Measurements from ENCODE around the gene USP20. TPM values are rescaled to one million over a fixed set of nuclear protein-coding genes. Genes with fewer than 3 reads are reported as not detected.

The USP20 gene
- total and polyA plus RNA-seq, 4 donors = 8.2 to 19.8 (median 10.3) TPM

DNA sequence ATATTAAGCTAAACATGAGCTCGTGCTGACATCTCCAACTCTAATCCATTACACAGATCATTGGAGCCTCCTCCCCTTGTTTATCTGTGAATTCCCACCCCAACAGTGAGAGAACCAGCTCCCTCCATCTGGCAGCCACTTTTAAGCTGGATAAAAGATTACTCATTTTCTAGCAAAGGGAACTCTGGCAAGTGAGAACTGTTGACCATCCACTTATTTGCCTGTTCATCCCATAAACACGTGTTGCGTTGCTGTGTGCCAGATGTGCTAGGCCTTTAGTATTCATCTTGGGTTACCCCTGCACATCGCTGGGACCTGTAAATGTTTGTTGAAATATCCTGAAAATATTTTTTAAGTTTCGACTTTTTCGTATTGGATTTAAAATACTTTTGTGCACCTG, 8.9 kb upstream of the USP20 start:
- Histone ChIP-seq H3K36me3 (ENCODE audit: control insufficient read depth in 4 of 4, insufficient read depth in 3 of 4, low read depth in 1 of 4, low read length in 3 of 4) (peaks cover 18 to 44% (median 36%) of the 10 kb centered on the region in 4 donors), H3K9ac (ENCODE audit: low read depth in 1 of 2, low read length in 2 of 2) (no peak overlapping the region), H3K9me3 (ENCODE audit: control insufficient read depth in 4 of 4, low read length in 3 of 4) (no peaks in the 10 kb centered on the region), H3K27me3 (ENCODE audit: control insufficient read depth in 4 of 4, insufficient read depth in 4 of 4, low read length in 3 of 4) (no peaks in the 10 kb centered on the region), H3K4me1 (ENCODE audit: control insufficient read depth in 4 of 4, insufficient read depth in 4 of 4, low read length in 3 of 4) (peaks cover 0 to 11% (median 8%) of the 10 kb centered on the region in 4 donors), H3K27ac (ENCODE audit: low read depth in 1 of 2, low read length in 2 of 2) (no peak overlapping the region), H3K4me3 (ENCODE audit: low read depth in 1 of 3, low read length in 3 of 3) (no peak overlapping the region)
- no peak for DNase-seq (ENCODE audit: low spot score)
- TF ChIP-seq FOXA1 (IDR thresholded peaks at IDR 0.05) = no peak
- no peak for TF ChIP-seq TAF1 (conservative IDR thresholded peaks at IDR 0.05)
- TF ChIP-seq, protein P1, sequence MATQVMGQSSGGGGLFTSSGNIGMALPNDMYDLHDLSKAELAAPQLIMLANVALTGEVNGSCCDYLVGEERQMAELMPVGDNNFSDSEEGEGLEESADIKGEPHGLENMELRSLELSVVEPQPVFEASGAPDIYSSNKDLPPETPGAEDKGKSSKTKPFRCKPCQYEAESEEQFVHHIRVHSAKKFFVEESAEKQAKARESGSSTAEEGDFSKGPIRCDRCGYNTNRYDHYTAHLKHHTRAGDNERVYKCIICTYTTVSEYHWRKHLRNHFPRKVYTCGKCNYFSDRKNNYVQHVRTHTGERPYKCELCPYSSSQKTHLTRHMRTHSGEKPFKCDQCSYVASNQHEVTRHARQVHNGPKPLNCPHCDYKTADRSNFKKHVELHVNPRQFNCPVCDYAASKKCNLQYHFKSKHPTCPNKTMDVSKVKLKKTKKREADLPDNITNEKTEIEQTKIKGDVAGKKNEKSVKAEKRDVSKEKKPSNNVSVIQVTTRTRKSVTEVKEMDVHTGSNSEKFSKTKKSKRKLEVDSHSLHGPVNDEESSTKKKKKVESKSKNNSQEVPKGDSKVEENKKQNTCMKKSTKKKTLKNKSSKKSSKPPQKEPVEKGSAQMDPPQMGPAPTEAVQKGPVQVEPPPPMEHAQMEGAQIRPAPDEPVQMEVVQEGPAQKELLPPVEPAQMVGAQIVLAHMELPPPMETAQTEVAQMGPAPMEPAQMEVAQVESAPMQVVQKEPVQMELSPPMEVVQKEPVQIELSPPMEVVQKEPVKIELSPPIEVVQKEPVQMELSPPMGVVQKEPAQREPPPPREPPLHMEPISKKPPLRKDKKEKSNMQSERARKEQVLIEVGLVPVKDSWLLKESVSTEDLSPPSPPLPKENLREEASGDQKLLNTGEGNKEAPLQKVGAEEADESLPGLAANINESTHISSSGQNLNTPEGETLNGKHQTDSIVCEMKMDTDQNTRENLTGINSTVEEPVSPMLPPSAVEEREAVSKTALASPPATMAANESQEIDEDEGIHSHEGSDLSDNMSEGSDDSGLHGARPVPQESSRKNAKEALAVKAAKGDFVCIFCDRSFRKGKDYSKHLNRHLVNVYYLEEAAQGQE (IDR thresholded peaks at IDR 0.05) = no peak
- TF ChIP-seq, protein P2, sequence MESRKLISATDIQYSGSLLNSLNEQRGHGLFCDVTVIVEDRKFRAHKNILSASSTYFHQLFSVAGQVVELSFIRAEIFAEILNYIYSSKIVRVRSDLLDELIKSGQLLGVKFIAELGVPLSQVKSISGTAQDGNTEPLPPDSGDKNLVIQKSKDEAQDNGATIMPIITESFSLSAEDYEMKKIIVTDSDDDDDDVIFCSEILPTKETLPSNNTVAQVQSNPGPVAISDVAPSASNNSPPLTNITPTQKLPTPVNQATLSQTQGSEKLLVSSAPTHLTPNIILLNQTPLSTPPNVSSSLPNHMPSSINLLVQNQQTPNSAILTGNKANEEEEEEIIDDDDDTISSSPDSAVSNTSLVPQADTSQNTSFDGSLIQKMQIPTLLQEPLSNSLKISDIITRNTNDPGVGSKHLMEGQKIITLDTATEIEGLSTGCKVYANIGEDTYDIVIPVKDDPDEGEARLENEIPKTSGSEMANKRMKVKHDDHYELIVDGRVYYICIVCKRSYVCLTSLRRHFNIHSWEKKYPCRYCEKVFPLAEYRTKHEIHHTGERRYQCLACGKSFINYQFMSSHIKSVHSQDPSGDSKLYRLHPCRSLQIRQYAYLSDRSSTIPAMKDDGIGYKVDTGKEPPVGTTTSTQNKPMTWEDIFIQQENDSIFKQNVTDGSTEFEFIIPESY (IDR thresholded peaks at IDR 0.05) = no peak
- WGBS = 82% methylated on average over 6 of the region's 6 CpGs

DNA sequence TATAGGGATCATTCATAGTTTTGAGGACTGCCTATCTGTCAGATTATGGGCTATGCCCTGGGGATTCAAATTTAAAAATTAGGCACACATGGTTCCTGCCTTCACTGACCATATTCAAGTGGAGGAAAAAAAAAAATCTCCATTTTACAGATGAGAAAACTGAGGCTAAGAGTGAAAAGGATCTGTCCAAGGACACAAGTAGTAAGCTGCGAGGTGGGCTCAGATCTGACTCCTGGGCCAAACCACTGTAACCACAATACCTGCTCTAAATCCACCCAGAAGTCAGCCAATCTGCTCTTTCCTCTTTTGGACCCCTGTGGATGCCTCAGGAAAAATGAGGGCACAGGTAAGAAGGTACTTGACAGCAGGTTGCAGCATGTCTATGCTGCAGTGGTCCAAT, 8.5 kb upstream of the USP20 start:
- H3K9me3 ChIP-seq (ENCODE audit: control insufficient read depth in 4 of 4, low read length in 3 of 4) = no peaks in the 10 kb centered on the region
- no peak overlapping the region for H3K27ac ChIP-seq (ENCODE audit: low read depth in 1 of 2, low read length in 2 of 2)
- no peaks in the 10 kb centered on the region for H3K27me3 ChIP-seq (ENCODE audit: control insufficient read depth in 4 of 4, insufficient read depth in 4 of 4, low read length in 3 of 4)
- H3K36me3 ChIP-seq (ENCODE audit: control insufficient read depth in 4 of 4, insufficient read depth in 3 of 4, low read depth in 1 of 4, low read length in 3 of 4) = peaks cover 16 to 47% (median 37%) of the 10 kb centered on the region in 4 donors
- H3K9ac ChIP-seq (ENCODE audit: low read depth in 1 of 2, low read length in 2 of 2) = no peak overlapping the region
- H3K4me3 ChIP-seq (ENCODE audit: low read depth in 1 of 3, low read length in 3 of 3) = no peak overlapping the region
- WGBS = 91% methylated on average over 1 of the region's 1 CpG
- no peak for DNase-seq (ENCODE audit: low spot score)
- TF ChIP-seq HNF4A (conservative IDR thresholded peaks at IDR 0.05) (no peak), EGR1 (IDR thresholded peaks at IDR 0.05; ENCODE audit: low read depth in 2 of 2) (no peak), RAD21 (IDR thresholded peaks at IDR 0.05) (no peak)
- TF ChIP-seq, protein P3, sequence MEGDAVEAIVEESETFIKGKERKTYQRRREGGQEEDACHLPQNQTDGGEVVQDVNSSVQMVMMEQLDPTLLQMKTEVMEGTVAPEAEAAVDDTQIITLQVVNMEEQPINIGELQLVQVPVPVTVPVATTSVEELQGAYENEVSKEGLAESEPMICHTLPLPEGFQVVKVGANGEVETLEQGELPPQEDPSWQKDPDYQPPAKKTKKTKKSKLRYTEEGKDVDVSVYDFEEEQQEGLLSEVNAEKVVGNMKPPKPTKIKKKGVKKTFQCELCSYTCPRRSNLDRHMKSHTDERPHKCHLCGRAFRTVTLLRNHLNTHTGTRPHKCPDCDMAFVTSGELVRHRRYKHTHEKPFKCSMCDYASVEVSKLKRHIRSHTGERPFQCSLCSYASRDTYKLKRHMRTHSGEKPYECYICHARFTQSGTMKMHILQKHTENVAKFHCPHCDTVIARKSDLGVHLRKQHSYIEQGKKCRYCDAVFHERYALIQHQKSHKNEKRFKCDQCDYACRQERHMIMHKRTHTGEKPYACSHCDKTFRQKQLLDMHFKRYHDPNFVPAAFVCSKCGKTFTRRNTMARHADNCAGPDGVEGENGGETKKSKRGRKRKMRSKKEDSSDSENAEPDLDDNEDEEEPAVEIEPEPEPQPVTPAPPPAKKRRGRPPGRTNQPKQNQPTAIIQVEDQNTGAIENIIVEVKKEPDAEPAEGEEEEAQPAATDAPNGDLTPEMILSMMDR (IDR thresholded peaks at IDR 0.05; ENCODE audit: low read depth, low read length, missing input control) = no peak
- TF ChIP-seq, protein P4, sequence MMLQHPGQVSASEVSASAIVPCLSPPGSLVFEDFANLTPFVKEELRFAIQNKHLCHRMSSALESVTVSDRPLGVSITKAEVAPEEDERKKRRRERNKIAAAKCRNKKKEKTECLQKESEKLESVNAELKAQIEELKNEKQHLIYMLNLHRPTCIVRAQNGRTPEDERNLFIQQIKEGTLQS (IDR thresholded peaks at IDR 0.05) = no peak
- H3K4me1 ChIP-seq (ENCODE audit: control insufficient read depth in 4 of 4, insufficient read depth in 4 of 4, low read length in 3 of 4) = peaks cover 0 to 11% (median 8%) of the 10 kb centered on the region in 4 donors

DNA sequence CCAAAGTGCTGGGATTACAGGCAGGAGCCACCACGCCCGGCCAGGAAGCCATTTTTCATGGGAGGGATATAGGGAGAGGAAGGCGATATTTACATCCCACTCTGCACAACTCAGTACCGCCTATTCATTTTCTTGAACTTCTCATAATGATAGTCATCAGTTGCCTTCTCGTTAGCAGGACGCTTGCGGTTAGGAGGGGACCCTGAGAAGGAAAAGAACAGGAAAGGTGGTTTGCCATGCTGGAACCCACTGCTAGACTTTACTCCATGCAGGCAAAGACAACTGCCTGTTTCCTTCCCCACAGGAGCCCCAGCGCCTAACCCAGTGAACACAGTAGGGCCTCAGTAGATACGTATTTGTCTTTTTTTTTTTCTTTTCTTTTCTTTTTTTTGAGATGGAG, 7.2 kb upstream of the USP20 start:
- DNase-seq (ENCODE audit: low spot score) = no peak
- WGBS = 93% methylated on average over 9 of the region's 9 CpGs
- H3K4me3 ChIP-seq (ENCODE audit: low read depth in 1 of 3, low read length in 3 of 3) = no peak overlapping the region
- H3K27me3 ChIP-seq (ENCODE audit: control insufficient read depth in 4 of 4, insufficient read depth in 4 of 4, low read length in 3 of 4) = no peaks in the 10 kb centered on the region
- H3K36me3 ChIP-seq (ENCODE audit: control insufficient read depth in 4 of 4, insufficient read depth in 3 of 4, low read depth in 1 of 4, low read length in 3 of 4) = peaks cover 14 to 47% (median 40%) of the 10 kb centered on the region in 4 donors
- H3K27ac ChIP-seq (ENCODE audit: low read depth in 1 of 2, low read length in 2 of 2) = no peak overlapping the region
- H3K9ac ChIP-seq (ENCODE audit: low read depth in 1 of 2, low read length in 2 of 2) = no peak overlapping the region
- H3K4me1 ChIP-seq (ENCODE audit: control insufficient read depth in 4 of 4, insufficient read depth in 4 of 4, low read length in 3 of 4) = peaks cover 0 to 2% (median 1%) of the 10 kb centered on the region in 4 donors
- TF ChIP-seq RAD21 (IDR thresholded peaks at IDR 0.05) = no peak
- no peak for TF ChIP-seq YY1 (IDR thresholded peaks at IDR 0.05)
- TF ChIP-seq, protein P2 (IDR thresholded peaks at IDR 0.05) = no peak
- no peak for TF ChIP-seq FOXA2 (IDR thresholded peaks at IDR 0.05)
- TF ChIP-seq, protein P5, sequence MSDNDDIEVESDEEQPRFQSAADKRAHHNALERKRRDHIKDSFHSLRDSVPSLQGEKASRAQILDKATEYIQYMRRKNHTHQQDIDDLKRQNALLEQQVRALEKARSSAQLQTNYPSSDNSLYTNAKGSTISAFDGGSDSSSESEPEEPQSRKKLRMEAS (IDR thresholded peaks at IDR 0.05) = no peak
- TF ChIP-seq TAF1 (conservative IDR thresholded peaks at IDR 0.05) = no peak
- TF ChIP-seq HNF4G (IDR thresholded peaks at IDR 0.05) = no peak
- no peaks in the 10 kb centered on the region for H3K9me3 ChIP-seq (ENCODE audit: control insufficient read depth in 4 of 4, low read length in 3 of 4)
